Superior temporal gyrus (tissue), 1 donor: ENCODE measurements around the gene RAB38.

Source experiments
- DNase-seq: peaks from one replicate; pipeline ENCODE4 v3.0.0-alpha.2; 2016; ENCODE audit errors: extremely low spot score

The RAB38 gene

GRCh38 chr11:88103337-88104206 lies 71.7 kb downstream of the RAB38 start:
- no peak for DNase-seq

GRCh38 chr11:88102598-88102934 lies 72.7 kb downstream of the RAB38 start:
- no peak for DNase-seq

GRCh38 chr11:88101881-88102597 lies 73.2 kb downstream of the RAB38 start:
- DNase-seq, result no peak

GRCh38 chr11:88100151-88100550 lies 75.1 kb downstream of the RAB38 start:
- no peak for DNase-seq

- no peak for DNase-seq
Observed at GRCh38 chr11:88098289-88098688, 77.0 kb downstream of the RAB38 start.

GRCh38 chr11:88089134-88089533 lies 86.1 kb downstream of the RAB38 start:
- no peak for DNase-seq

GRCh38 chr11:88087337-88087736 lies 87.9 kb downstream of the RAB38 start:
- DNase-seq, result no peak

GRCh38 chr11:88086297-88086696 lies 88.9 kb downstream of the RAB38 start:
- DNase-seq, result no peak

GRCh38 chr11:88070437-88070836 lies 104.8 kb downstream of the RAB38 start:
- DNase-seq, result no peak

- no peak for DNase-seq
Observed at GRCh38 chr11:88068848-88069554, 106.2 kb downstream of the RAB38 start.

GRCh38 chr11:88066090-88066489 lies 109.2 kb downstream of the RAB38 start:
- no peak for DNase-seq

GRCh38 chr11:88064097-88064705 lies 111.0 kb downstream of the RAB38 start:
- DNase-seq, result no peak
